ENCODE measurements around the gene CUEDC2. TPM values are rescaled to one million over a fixed set of nuclear protein-coding genes. Genes with fewer than 3 reads are reported as not detected.

CUEDC2 gene
- total RNA-seq, 1 experiment from 2014 or later = 179 TPM

GRCh38 chr10:102414749-102415148, 17.6 kb downstream of the CUEDC2 start:
- in situ Hi-C loops (cut with HindIII; ENCODE audit: low pct_unique_long_range_greater_than_20kb, low sequenced_read_pairs) = no loop called here
- DNase-seq (ENCODE audit: low read depth) = no peak

GRCh38 chr10:102413806-102414561, 18.4 kb downstream of the CUEDC2 start:
- in situ Hi-C loops (cut with HindIII; ENCODE audit: low pct_unique_long_range_greater_than_20kb, low sequenced_read_pairs) = no loop called here
- DNase-seq (ENCODE audit: low read depth) = no peak

GRCh38 chr10:102413053-102413705, 19.2 kb downstream of the CUEDC2 start:
- peak; percentile 22 for DNase-seq (ENCODE audit: low read depth)
- in situ Hi-C loops (cut with HindIII; ENCODE audit: low pct_unique_long_range_greater_than_20kb, low sequenced_read_pairs) = no loop called here

GRCh38 chr10:102412293-102412692, 20.1 kb downstream of the CUEDC2 start:
- no peak for DNase-seq (ENCODE audit: low read depth)

GRCh38 chr10:102411341-102412255, 20.8 kb downstream of the CUEDC2 start:
- no peak for DNase-seq (ENCODE audit: low read depth)
- in situ Hi-C loops (cut with HindIII; ENCODE audit: low pct_unique_long_range_greater_than_20kb, low sequenced_read_pairs) = no loop called here

More at GRCh38 chr10:102412293-102412692, 20.1 kb downstream of the CUEDC2 start:
- in situ Hi-C loops (cut with HindIII; ENCODE audit: low pct_unique_long_range_greater_than_20kb, low sequenced_read_pairs) = no loop called here

- no peak for DNase-seq (ENCODE audit: low read depth)
- in situ Hi-C loops (cut with HindIII; ENCODE audit: low pct_unique_long_range_greater_than_20kb, low sequenced_read_pairs) = no loop called here
These were observed 21.8 kb downstream of the CUEDC2 start for GRCh38 chr10:102410429-102411073.

- no peak for DNase-seq (ENCODE audit: low read depth)
- in situ Hi-C loops (cut with HindIII; ENCODE audit: low pct_unique_long_range_greater_than_20kb, low sequenced_read_pairs) = no loop called here
These were observed 22.6 kb downstream of the CUEDC2 start for GRCh38 chr10:102409604-102410428.

GRCh38 chr10:102408728-102409603, 23.4 kb downstream of the CUEDC2 start:
- in situ Hi-C loops (cut with HindIII; ENCODE audit: low pct_unique_long_range_greater_than_20kb, low sequenced_read_pairs) = no loop called here
- DNase-seq (ENCODE audit: low read depth) = peak; percentile 21

- DNase-seq (ENCODE audit: low read depth) = no peak
- in situ Hi-C loops (cut with HindIII; ENCODE audit: low pct_unique_long_range_greater_than_20kb, low sequenced_read_pairs) = no loop called here
These were observed 24.1 kb downstream of the CUEDC2 start for GRCh38 chr10:102408131-102408727.

- in situ Hi-C loops (cut with HindIII; ENCODE audit: low pct_unique_long_range_greater_than_20kb, low sequenced_read_pairs) = no loop called here
- DNase-seq (ENCODE audit: low read depth) = no peak
These were observed 24.8 kb downstream of the CUEDC2 start for GRCh38 chr10:102407425-102408130.

GRCh38 chr10:102406815-102407214, 25.6 kb downstream of the CUEDC2 start:
- DNase-seq (ENCODE audit: low read depth) = no peak
- in situ Hi-C loops (cut with HindIII; ENCODE audit: low pct_unique_long_range_greater_than_20kb, low sequenced_read_pairs) = no loop called here

GRCh38 chr10:102405632-102406031, 26.7 kb downstream of the CUEDC2 start:
- in situ Hi-C loops (cut with HindIII; ENCODE audit: low pct_unique_long_range_greater_than_20kb, low sequenced_read_pairs) = no loop called here
- DNase-seq (ENCODE audit: low read depth) = no peak

- DNase-seq (ENCODE audit: low read depth) = no peak
- in situ Hi-C loops (cut with HindIII; ENCODE audit: low pct_unique_long_range_greater_than_20kb, low sequenced_read_pairs) = no loop called here
These were observed 27.2 kb downstream of the CUEDC2 start for GRCh38 chr10:102405108-102405571.

- in situ Hi-C loops (cut with HindIII; ENCODE audit: low pct_unique_long_range_greater_than_20kb, low sequenced_read_pairs) = no loop called here
- DNase-seq (ENCODE audit: low read depth) = no peak
These were observed 27.8 kb downstream of the CUEDC2 start for GRCh38 chr10:102404361-102405107.

- in situ Hi-C loops (cut with HindIII; ENCODE audit: low pct_unique_long_range_greater_than_20kb, low sequenced_read_pairs) = no loop called here
- no peak for DNase-seq (ENCODE audit: low read depth)
These were observed 29.3 kb downstream of the CUEDC2 start for GRCh38 chr10:102403115-102403514.

Data from Caki2 (cell line).